Kidney (tissue), 14 donors: Measurements from ENCODE around the gene SNX25. TPM values are rescaled to one million over a fixed set of nuclear protein-coding genes. Genes with fewer than 3 reads are reported as not detected.

Experiments used
- DNase-seq, 5 donors: peaks; one replicate each; pipeline ENCODE4 v3.0.0-alpha.2; 2013 to 2020
- FAIRE-seq: peaks from 2 replicates; lab custom pipeline; 2012; peaks lifted over from hg19 to GRCh38; lab: Jason Lieb, UNC
- H3K27ac ChIP-seq, 2 donors: one replicate each; pipeline ENCODE4 v1.7.0; 2013; ENCODE audit warnings: low read depth in 2 of 2, low read length in 2 of 2, inconsistent platforms in 1 of 2
- H3K27me3 ChIP-seq: one replicate; pipeline ENCODE4 v1.7.1; 2013; ENCODE audit warnings: low read length, inconsistent platforms; ENCODE audit not compliant: control insufficient read depth, insufficient read depth
- H3K36me3 ChIP-seq, 3 donors: one replicate each; pipeline versions ENCODE4 v1.7.0 to v1.7.1; 2013; ENCODE audit warnings: low read length in 3 of 3, control low read depth in 1 of 3, inconsistent platforms in 1 of 3; ENCODE audit not compliant: insufficient read depth in 3 of 3, control insufficient read depth in 2 of 3
- H3K4me1 ChIP-seq, 3 donors: one replicate each; pipeline versions ENCODE4 v1.7.0 to v1.7.1; 2013; ENCODE audit warnings: low read length in 3 of 3, inconsistent platforms in 1 of 3, low read depth in 1 of 3; ENCODE audit not compliant: control insufficient read depth in 2 of 3, insufficient read depth in 2 of 3
- H3K4me3 ChIP-seq, 3 donors: one replicate each; pipeline versions ENCODE4 v1.7.0 to v1.8.1; 2013; ENCODE audit warnings: low read length in 3 of 3, control low read depth in 1 of 3, inconsistent platforms in 1 of 3
- H3K9ac ChIP-seq, 3 donors: one replicate each; pipeline versions ENCODE4 v1.7.0 to v1.7.1; 2013; ENCODE audit warnings: low read length in 3 of 3, control low read depth in 1 of 3, inconsistent platforms in 1 of 3
- H3K9me3 ChIP-seq, 3 donors: one replicate each; pipeline versions ENCODE4 v1.7.0 to v1.7.1; 2013; ENCODE audit warnings: low read length in 3 of 3, control low read depth in 1 of 3, inconsistent platforms in 1 of 3; ENCODE audit not compliant: control insufficient read depth in 2 of 3, insufficient read depth in 1 of 3
- CTCF ChIP-seq: IDR thresholded peaks from 3 replicates; pipeline ENCODE4 v1.5.1; 2012; ENCODE audit warnings: mild to moderate bottlenecking, moderate library complexity, borderline replicate concordance; ENCODE audit not compliant: insufficient read depth; ENCODE audit errors: extremely low read depth
- intact Hi-C: fragments of 100-400 bp; cut with DNase I; formaldehyde crosslinking; loops from one replicate; pipeline ENCODE4 v1.11.1; 2022
- polyA plus RNA-seq: library from polyadenylated mRNA; stranded (reverse); fragments of 350-450 nt; fragmentation: Illumina TruSeq; extraction: RNeasy Lipid Tissue Mini Kit (QIAGEN cat#74804); gene quantifications from one replicate; pipeline ENCODE4 v1.2.3, GENCODE V29; 2014; ENCODE audit warnings: low read depth, low replicate concordance; ENCODE audit not compliant: insufficient read depth
- total RNA-seq: library from RNA; stranded (reverse); fragmentation: NEBNext Ultra II Directional; extraction: Animal tissue kit (Norgen Biotek cat#: 25700); gene quantifications from one replicate; pipeline ENCODE4 v1.2.1, GENCODE V29; 2021
- donor health status: control.
- donor health status: control.
- donor health status: control.
- donor health status: control.
- donor health status: control.
- donor health status: DM: yes; HTN: yes; CAD: no.
- donor health status: Normal renal cell carcinoma (clear cell type).

Gene SNX25
- total and polyA plus RNA-seq, 2 donors from 2014 or later, result 8.9 to 19.4 TPM

DNA sequence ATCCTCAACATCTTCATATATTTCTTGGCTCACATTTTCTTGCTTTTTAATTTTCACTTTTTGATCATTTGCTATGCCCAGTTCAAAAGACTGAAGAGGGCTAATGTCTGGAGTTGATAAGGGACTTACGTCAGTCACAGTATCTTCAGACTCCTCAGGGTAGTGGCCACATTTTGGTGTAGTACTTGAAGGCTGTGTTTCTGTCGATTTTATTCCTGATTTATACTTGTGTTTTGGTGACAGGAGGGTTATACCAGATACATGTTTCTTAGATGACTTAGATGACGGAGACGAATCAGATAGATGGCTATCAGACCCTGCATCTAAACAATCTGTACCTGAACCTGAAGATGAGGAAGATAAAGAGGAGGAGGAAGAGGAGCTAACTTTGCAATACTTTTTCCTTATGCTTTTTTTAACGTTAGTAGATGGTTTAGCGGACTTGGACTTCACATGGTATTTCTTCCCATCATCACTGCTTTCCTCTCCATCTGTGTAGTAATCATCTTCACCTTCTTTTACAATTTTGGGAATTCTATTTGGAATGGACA, 19.0 kb upstream of the SNX25 start:
- Histone ChIP-seq H3K4me1 (no peaks in the 10 kb centered on the region), H3K27ac (no peak overlapping the region), H3K36me3 (peaks cover 0 to 17% (median 7%) of the 10 kb centered on the region in 3 donors), H3K27me3 (no peaks in the 10 kb centered on the region), H3K4me3 (no peak overlapping the region), H3K9me3 (no peaks in the 10 kb centered on the region), H3K9ac (no peak overlapping the region)
- intact Hi-C loops, result no loop called here
- DNase-seq (no peak), FAIRE-seq (no peak)
- TF ChIP-seq CTCF, result no peak

GRCh38 chr4:185192059-185192458, 17.3 kb upstream of the SNX25 start:
- no peak for DNase-seq
- peaks cover 0 to 17% (median 7%) of the 10 kb centered on the region in 3 donors for H3K36me3 ChIP-seq
- H3K4me1 ChIP-seq, result no peaks in the 10 kb centered on the region
- no peak for FAIRE-seq
- H3K27ac ChIP-seq, result no peak overlapping the region
- no peak for TF ChIP-seq CTCF
- no peak overlapping the region for H3K4me3 ChIP-seq
- H3K27me3 ChIP-seq, result no peaks in the 10 kb centered on the region
- intact Hi-C loops, result no loop called here
- H3K9ac ChIP-seq, result no peak overlapping the region
- H3K9me3 ChIP-seq, result no peaks in the 10 kb centered on the region

GRCh38 chr4:185194924-185195888, 14.2 kb upstream of the SNX25 start:
- no peak for FAIRE-seq
- Histone ChIP-seq H3K9ac (no peak overlapping the region), H3K27ac (no peak overlapping the region), H3K4me1 (no peaks in the 10 kb centered on the region), H3K27me3 (no peaks in the 10 kb centered on the region), H3K4me3 (no peak overlapping the region), H3K36me3 (peaks cover 0 to 7% (median 5%) of the 10 kb centered on the region in 3 donors), H3K9me3 (no peaks in the 10 kb centered on the region)
- intact Hi-C loops, result no loop called here
- TF ChIP-seq CTCF, result no peak
- DNase-seq, result no peak
